Stimulated activated CD8-positive, alpha-beta memory T cell treated with anti-CD3 and anti-CD28 coated beads, Interleukin-15, amount 100 ng/mL, for 1 hour (primary cell): ENCODE data around the gene BAG5.
A peak's percentile ranks its signal among the peaks of the same experiment; 100 is the strongest.
"Not testable (repeated sequence)": the region's sequence is repeated elsewhere in the genome, so short reads cannot be mapped to it uniquely, and the experiment has no call there.

ENCODE experiments used
- DNase-seq: peaks from one replicate; pipeline ENCODE4 v3.0.0-alpha.2; 2020; ENCODE audit warnings: low read depth

BAG5 gene

DNA sequence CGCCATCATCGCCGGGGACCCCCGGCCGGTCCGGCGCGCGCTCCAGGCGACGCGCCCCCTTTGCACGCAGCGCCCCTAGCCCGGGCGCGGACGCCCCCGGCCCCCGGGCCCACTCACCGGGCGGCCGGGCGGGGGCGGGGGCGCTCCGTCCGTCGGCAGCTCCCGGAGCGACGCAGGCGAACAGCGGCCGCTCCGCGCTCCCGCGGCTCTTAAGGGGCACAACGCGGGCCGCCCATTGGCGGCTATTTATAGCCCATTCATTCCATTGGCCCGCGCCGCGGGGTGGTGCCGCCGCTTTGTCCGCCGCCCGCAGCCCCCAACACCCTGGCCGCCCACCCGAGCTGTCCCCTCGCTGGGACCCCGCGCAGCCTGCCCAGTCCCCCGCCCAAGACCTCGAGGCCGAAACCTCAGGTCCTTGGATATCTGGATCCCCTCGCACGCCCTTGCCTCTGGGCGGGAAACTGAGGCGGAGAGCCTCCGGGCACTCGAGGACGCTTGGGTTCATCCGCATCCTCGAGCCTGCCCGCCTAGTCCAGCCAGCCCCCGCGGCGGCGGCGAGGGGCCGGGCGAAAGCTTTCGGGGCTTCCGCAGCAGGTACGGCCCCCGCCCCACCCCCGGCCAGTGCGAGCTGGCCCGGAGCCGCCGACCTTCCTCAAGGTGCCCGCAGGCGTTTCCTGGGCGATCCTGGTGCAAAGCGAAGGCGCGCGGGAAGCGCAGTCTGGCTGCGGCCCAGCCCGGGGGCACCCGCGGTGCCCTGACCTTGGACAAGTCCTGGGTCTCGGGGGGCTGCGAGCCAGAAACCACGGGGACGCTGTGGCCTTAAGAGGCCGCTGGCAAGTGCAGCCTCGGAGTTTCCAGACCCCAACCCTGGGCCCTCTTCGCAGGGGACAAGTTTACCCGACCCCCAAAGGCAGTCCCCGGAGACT is 39.5 kb downstream of the BAG5 start, which contains the start of gene CKB:
CKB (minus strand) TSS at position 182 of the 926 bp plus-strand sequence. CDS start 337 bp downstream, outside the sequence.
- DNase-seq = no peak

DNA sequence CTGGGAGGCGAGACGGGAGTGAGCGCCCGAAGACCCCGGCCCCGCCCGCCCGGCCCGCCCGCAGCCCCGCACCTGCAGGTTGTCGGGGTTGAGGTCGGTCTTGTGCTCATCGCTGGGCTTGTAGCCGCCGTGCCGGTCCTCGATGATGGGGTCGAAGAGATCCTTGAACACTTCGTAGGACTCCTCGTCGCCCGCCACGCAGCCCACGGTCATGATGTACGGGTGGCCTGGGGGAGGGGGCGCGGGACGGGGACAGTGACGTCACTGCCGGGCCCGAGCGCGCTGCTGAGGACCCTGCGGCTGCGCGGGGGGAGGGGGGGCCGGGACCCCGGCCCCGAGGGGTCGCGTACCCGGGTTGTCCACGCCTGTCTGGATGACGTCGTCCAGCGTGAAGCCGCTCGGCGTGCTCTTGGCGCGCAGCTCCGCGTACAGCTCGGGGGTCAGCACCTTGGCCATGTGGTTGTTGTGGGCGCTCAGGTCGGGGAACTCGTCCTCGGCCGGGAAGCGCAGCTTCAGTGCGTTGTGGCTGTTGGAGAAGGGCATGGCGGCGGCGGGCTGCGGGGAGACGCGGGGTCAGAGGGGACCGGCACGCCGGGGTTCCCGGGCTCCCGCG is 40.4 kb downstream of the BAG5 start:
- no peak for DNase-seq

DNA sequence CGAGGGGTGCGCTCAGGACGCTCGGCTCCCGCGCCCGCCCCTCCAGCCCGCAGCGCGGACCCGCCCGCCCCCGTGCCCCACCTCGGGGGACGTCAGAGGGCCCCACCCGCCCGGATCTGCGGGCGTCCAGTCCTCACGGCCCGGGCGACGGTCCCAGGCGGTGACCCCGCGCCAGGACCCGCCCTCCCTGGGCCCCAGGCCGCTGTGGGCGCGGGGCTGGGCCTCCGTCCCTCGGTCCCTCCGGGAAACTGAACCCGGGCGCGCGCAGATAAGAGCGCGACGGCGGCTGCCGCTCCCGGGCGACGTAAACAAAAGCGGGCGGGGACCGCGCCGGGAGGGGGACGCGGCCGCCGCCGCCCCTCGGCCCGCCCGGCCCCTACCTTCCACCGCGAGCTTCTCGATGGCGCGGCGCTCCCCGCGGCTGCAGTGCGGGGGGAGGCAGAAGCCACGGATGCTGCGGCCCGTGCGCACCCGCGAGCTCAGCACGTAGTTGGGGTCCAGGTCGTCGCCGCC is 41.0 kb downstream of the BAG5 start:
- no peak for DNase-seq

DNA sequence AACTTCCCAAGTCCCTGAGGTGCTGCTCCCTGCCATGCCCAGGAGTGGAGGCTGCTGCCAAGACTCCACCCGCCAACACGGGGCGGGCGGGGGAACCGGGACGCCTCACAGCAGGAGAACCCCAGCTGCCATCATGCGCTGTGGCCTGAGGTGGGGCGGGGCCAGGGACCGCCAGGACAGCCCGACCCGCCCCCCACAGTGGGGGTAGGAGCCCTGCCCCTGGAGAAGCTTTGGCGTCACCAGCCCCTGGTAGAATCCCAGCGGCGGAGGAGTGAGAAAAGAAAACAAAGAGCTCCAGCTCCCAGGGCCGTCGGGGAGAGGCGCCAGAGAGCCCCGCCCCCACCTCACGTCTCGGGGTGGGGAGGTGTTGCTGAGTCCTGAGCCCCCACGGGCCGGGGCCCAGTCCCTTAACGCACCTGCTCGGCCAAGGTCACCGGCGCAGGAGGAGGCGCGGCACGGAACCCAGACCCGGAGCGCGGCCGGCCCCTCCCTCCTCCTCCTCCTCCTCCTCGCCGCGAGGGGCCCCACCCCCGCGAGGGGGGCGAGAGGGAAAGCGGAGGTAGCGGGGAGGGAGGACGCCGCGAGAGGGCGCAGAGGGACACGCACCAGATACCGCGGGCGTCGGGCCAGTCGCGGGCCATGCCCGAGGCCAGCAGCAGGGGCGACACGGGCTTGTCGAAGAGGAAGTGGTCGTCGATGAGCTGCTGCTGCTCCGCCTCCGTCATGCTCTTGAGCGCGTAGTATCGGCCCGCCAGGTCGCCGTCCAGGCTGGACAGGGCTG is 41.6 kb downstream of the BAG5 start:
- peak; percentile 38 for DNase-seq

DNA sequence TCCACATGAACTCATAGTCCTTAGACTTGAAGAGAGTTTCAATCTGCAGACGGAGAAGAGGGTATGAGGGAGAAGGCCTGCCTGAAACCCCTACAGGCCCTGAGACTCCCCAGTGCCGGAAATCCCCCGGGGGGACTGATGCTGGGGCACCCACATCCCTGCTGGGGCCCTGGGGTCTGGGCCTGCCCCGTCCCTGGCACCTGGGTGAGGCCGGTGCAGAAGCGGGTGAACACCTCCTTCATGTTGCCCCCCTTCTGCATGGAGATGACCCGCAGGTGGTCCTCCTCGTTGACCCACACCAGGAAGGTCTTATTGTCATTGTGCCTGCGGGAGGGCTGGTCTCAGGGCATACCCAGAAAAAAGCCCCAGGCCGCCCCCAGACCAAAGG is 42.2 kb downstream of the BAG5 start:
- DNase-seq = no peak

DNA sequence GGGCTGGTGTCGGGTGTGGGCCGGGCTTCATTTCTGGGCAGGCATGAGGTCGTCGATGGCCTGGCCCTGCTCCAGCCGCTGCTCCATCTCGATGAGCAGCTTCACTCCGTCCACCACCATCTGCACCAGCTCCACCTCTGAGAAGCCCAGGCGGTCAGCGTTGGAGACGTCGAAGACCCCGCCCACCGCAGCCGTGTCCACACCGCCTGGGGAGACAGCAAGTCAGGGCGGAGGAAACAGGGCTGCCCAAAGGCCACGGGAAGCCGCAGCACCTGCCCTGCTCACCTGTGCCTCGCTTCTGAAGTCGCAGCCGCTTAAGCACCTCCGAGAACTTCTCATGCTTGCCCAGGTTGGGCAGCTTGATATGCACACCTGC is 42.6 kb downstream of the BAG5 start:
- DNase-seq = no peak

DNA sequence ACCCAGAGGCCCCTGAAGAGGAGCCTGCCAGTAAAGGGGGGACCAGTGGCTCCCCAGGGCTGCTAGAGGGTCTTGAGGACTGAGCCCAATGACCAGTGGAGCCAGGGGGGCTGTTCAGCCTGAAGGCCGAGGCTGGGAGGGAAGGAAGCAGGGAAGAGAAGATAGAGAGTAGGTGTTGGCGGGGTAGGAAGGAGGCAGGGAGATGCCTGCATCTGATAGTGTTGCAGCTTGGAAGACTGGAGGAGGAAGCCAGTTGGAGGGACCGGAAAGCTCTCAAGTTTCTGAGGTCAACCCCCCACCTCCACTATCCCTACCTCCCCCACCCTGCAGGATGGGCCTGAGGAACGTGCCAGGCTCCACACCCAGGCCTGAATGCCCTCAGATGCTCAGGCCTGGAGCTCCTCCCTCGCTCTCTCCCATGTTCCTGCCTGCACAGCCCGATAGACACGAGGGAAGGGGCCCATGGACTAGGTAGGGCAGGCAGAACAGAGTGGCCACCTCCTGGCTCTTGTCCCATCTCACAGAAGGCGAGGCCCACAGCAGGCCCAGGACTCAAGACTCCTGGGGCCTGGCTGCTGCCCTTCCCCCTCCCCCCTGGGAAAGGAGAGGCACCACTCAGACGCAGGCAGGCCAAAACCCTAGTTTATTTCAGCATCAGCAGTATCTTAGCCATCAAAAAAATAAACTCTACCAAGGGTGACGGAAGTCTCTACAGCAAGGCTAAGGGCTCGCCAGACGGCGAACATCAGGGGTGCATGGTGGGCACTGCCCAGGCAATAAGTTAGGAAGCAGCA is 43.2 kb downstream of the BAG5 start:
- DNase-seq = no peak

DNA sequence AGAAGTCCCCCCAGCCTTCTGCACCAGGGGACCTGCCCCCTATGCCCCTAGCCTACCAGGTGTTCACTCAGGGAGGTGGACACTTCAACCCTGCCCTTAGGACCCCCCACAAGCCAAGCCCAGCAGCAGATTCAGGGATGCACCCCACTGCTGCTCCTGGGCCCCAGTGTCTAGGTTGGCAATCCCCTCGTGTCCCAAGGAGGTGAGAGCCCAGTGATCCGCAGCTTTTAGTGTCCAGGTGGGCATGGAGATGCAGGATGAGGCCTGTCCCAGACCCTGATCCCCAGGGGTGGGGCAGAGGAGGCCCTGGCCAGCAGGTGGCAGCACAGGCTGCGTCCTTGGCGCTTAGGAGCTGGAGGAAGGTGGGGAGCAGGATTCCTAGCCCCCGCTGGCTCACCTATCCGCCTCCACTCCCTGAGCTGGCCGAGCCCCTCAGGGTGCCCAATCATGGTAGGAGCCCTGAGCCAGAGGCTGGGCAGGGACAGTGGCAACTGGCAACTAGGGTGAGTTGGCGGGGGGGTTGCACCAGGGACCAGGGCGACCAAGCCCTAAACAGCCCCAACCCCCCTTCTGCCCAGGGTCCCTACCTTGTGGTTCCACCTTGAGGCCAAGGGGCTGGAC is 43.9 kb downstream of the BAG5 start:
- DNase-seq = peak; percentile 51

DNA sequence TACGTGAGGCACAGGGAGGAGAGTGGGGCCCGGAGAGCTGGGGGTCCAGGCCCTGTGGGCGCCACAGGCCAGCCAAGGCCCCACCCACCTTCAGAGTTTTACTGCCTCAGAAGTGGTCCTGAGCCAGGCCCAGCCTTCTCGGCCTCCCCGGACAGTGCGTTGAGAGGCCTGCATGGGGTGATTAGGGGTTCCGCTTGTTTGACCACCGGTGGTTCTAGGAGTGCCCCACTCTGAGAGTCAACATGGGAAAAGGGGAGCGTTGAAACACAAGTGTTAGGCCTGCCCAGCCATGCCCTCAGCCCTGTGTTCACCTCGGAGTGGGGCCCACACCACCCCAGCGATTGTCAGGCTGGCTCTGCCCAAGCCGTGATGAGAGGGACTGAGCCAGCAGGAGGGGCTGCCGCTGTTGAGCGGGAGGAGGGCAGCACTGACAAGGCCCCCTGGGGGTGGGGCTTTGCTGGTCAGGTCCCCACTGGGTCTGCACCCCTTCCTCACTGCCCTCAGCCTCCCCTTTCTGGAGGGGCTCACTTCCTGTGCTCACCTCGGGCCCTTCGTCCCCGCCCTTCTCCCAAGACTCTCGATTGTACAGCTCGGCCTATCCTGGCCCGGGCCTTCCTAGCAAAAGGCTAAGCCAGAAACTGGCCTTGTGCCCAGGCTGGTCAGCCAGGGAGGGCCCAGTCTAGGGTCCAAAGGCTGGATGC is 44.6 kb downstream of the BAG5 start:
- DNase-seq = no peak

DNA sequence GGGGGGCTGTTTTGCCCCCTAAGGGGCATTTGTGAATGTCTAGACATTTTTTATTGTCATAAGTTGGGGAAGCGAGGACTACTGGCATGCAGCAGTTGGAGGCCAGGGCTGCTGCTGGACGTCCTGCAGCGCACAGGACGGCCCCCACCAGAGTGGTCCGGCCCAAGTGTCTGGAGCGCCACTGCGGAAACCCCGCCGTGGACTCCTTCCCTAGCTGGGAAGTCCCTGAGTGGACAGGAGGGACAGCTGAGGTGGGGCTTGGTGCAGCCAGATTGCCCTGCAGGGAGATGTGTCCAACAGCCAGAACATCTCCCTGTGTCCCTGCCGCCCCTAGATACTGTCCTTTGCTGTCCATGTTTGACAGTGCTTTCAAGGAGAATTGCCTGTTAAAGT is 45.3 kb downstream of the BAG5 start:
- no peak for DNase-seq

DNA sequence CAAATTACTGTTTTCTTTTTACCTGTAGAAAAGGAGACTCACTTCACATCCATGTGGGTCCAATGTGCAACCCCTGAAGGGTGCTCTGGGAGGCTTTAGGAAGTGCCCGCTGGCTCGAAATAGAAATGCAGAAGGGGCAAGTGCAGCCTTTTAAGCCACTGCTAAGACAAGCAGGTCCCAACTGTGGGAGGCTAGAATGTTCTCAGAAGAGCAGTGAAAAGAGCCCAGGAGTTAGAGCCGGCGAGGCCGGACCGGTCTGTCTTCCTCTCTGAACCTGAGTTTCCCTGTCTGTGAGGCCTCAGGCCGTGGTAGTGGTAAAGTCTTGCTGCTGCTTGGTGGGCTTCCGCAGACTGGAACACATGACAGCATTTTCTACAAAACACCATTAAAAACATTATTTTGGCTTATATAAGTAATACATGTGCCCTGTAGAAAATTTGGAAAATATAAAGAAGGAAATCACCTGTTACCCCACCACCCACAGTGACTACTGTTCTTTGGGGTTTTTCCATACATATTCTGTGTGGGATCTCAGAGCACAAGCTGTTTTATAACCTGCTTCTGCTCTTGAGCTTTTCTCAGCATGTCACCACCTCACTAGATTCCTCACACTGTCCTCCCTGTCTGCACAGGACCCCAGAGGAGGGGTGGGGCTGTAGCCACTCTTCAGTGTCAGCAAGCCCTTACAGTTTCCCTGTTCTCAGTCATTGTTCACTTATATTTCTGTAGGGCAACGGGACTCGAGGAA is 45.9 kb downstream of the BAG5 start:
- DNase-seq = no peak

DNA sequence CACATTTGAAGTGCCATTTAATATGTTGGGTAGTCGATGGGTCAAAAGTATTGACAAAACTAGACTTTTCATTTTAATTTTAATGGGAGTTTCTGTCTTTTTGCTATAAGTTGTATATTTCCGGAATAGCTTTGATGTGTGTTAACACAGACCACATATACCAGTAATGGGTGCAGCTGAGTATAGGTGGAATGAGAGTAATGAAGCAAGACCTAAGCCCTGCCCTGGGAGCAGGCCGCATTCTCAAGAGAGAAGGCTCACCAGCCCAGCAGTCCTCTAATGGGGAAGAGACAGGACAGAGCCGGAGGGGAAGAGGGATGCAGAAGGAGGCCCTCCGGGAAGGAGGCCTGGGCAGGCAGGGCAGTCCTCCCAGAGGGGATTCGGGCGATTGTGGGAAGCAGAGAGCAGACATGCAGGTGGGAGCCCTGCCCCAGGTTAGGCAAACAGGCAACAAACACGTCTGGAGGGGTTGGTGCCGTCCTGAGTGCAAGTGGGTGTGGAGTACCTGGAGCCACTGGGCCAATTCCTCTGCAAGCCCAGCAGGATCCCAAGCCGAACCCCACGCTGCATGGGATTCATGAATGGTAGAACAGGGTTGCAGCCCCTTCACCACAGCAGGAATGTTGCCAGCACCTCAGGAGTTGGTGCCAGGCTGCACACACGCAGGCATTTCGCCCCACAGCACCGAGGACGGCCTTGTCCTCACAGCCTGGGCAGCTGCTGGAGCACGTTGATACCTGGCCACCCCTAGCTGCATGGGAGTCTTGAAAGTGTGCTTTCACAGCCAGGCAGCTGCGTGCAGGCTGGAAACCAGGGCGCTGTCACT is 47.6 kb downstream of the BAG5 start:
- no peak for DNase-seq

DNA sequence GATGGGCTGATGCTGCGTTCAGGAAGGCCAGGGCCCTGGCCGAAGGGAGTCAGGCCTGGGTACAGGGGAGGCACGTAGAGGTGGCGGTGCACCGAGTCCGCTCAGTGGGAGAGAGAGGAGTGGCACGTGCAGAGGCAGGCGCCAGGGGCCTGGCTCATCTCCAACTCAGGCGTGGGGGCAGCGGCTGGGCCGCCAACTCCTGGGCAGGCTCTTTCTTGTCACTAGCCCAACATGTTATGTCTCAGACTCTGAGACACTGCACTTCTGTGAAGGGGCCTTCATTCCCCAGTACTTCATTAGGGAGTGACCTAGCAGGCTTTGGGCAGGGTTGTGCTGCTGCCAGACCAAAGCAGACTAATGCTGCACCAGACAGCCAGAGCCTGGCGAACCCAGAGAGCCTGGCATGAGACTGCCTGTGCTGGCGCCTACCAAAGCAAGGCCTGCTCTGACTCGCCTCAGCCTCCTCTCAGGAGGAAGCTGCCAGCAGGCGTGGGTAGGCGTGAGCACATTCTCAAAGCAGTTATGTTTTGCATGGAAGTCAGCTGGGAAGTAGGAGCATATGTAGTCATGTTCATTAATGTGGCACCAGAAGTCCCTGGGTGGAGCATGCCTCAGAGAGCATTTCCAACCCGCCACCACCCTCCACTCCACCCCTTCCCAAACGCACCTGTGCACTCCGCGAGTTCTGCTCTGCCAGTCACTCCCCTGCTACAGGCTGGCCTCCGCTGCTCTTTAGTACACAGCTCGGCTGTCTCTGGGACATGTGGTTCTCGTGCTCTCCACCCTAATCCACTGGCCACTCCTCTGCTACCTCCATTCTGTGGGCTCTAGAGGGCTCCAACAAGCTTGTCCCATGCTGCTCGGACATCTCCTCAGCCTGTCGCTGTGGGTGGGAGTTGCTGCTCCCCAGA is 49.5 kb downstream of the BAG5 start:
- no peak for DNase-seq

DNA sequence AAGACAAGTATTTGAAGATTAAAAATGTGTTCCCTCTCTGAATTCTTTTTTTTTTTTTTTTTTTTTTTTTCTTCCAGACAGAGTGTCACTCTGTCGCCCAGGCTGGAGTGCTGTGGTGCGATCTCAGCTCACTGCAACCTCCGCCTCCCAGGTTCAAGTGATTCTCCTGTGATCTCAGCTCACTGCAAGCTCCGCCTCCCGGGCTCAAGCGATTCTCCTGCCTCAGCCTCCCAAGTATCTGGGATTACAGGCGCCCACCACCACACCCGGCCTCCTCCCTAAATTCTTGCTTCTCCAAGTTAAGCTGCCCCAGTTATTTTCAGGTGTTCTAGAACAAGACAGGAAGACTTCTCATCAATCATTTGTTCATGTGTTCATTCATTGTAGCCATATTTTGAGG is 50.3 kb downstream of the BAG5 start:
- not testable (repeated sequence) for DNase-seq

DNA sequence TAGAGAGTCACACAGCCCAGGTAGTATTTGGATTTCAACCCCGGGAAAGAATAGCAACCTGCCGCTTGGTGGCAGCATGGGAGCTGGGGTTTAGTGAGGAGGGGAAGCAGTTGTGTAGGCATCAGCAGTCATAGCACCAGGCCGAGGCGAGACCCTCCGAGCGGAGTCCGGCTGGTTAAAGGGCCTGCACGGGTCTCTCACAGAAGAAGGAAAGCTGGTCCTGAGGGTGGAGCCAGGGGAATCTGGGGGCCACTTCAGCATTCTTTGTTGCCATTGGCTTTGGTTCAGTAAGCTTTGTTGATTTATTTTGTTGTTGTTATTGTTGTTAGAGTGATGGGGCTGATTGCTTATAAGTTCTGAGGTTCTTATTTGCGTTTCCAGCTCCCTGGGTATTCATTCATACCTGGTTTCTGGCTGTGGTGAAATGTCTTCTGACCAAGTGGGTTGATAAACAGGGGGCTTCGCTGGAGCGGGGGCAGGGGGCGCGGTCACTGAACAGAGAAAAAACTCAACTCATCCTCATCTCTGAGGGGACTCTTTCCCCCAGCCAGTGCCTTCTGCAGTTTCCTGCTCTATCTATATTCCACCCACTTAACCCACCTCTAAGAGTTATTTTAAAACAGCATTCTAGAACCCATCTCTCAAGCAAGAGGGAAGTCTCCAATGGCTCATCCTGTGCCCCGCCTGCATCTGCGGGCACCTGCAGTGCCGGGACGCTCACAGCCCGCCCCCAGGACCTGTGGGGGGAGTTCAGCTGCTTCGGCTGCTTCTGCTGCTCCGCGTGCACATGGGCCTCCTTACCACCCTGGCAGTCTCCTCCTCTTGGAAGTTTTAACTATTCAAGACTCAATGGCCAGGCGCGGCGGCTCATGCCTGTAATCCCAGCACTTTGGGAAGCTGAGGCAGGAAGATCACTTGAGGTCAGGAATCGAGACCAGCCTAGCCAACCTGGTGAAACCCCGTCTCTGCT is 51.4 kb downstream of the BAG5 start:
- no peak for DNase-seq

DNA sequence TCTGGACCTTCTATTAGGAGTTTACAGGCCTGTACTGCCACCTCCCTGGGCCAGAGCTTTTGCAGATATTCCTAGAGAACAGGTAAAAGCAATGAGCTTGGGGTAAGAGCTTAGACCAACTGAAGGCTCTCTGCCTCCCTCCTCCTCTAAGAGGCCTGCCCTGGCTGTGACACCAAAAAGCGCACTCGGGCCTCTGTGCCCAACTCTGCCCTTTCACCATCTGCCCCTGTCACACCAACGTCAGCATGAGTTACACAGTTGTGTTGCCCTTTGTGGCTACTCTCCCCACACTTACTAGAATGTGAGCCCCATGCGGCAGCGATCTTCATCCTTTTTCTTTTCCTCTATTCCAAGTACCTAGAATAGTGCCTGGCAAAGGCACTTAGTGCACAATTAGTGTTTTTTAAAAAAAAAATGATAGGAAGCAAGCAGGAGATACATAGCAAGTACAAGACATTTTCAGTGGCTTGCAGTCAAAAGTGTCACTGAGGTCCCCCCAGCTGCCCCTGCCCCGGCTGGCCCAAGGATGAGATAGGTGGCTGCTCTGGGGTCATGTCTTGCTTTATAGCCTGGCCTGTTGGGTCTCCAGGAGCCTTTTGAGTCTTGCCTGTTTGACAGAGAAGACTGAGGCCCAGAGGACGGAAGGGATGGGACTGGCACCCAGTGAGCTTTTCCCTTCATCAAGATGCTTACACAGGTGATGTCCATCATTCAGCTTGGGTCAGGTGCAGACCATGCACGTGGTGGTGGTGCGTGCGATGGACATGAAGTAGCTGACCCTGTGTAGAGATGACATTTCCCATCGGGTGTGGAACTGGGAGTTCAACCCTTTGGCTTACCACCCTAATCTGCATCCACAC is 52.4 kb downstream of the BAG5 start:
- DNase-seq = no peak
